AG08396 (cell line): ENCODE results near the gene KCNIP2.

Source experiments
- DNase-seq: peaks from one replicate; pipeline ENCODE4 v3.0.0; 2012; ENCODE audit warnings: low spot score, mixed read lengths

The KCNIP2 gene

DNA sequence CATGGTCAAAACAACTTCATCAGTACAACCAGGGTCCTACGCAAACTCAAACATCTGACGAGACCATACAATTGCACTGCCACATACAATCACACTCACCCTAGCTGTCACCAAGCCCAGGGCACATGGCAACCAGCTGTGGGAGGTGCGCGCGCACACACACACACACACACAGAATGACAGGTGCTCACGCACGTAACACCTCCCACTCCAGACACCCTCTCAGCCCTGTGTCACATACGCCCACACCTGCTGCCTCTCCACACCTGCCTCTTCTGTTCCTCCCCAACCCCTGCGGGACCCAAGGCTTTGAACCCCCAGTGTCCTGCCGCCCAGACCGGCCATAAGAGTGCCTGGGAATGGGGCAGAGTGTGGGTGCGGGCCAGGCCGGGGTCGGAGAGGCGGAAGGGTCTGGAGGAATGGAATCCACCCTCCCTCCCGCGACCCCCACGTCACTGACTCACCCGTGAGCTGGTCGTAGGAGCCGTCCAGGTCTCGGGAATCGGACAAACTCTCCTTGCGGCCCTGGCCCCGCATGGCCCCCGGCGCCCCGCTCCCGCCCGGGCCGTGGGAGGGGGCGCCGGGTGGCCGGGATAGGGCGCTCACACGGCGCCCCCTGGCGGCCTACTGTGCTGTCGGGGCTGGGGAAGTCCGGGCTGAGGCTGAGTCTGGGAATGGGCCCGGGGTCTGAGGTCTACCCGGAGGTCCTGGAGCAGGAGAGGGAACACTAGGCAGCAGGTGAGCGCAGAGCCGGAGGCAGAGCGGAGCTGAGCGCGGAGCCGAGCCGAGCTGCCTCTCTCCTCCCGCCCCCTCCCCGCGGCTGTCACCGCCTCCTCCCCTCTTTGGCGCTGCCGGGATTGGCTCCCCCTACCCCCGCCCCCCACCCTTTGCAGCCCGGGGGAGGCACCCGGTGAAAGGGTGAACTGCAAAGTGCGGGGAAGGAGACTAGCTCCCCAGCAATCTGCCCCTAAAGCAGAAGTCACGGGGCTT is at the start of gene KCNIP2:
KCNIP2 (minus strand) TSS at position 769 of the 990 bp plus-strand sequence; CDS start at position 537, 232 bp downstream.
- DNase-seq = no peak

DNA sequence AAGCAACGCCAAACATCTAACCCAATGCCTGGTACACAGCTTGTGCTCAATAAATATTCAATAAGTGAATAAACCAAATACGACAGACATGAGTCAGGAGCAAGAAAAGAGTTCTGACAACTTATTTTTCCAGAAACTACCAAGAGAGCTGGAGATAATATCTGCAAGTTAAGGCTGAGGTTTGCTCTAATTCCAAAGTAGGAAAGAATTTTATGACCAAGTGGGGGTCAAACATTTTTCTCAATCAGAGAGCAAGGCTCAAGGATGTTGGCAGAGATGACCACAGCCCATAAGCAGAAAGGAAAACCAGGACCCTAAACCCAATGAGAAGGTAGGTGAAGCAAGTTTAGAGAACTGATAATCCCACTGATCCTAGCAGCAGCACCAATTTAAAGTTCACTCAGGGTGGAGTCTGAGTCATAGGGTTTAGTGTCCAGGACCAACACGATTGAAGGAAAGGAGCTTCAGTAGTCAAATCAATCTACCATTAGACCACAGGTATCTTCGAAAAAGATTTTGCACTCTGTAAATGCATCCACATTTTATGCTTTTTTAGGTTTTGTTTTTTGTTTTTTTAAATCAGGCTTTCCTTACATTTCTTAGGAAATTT is 49.3 kb upstream of the KCNIP2 start:
- DNase-seq = no peak

DNA sequence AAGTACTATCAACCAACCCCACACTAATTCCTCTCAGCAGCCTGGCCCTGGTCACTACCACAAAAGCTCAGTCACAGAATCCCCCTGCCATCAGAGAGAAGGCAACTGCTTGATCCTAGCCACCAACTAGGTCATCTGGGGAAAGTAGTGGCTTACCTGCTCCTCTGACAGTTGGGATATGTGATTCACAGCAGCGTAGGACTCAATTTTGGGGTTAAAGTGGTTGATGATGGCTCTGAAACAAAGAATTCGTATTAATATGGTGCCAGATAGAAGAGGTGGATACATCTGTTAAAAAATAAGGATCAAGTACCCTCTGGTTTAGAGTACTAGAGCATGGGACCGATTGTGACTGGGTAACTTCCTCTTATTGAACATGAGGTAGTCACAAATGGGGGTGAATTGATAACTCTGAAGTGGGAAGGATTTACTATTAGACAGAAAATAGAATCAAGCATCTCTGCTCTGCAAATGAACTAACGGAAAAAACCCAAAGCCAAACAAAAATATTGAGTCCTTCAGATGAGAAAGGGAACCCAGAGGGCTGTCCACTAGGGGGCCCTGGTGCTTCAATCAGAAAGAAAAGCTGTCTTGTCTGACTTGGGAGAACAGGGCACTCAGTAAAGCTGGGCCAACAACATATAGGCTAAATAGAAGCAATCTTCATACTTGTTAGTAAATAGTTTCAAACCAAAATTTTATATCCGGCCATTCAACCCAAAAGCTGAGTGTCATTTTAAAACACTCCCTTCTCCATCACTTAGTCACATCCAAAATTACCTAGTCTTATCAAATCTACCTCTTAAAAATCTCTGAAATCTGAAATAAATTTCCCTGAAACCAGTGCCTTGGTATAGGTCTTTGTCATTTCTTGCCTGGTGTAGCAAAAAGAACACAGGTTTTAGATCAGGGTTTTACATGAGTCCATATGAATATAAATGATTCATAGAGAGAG is 45.9 kb upstream of the KCNIP2 start:
- peak; percentile 76 for DNase-seq

DNA sequence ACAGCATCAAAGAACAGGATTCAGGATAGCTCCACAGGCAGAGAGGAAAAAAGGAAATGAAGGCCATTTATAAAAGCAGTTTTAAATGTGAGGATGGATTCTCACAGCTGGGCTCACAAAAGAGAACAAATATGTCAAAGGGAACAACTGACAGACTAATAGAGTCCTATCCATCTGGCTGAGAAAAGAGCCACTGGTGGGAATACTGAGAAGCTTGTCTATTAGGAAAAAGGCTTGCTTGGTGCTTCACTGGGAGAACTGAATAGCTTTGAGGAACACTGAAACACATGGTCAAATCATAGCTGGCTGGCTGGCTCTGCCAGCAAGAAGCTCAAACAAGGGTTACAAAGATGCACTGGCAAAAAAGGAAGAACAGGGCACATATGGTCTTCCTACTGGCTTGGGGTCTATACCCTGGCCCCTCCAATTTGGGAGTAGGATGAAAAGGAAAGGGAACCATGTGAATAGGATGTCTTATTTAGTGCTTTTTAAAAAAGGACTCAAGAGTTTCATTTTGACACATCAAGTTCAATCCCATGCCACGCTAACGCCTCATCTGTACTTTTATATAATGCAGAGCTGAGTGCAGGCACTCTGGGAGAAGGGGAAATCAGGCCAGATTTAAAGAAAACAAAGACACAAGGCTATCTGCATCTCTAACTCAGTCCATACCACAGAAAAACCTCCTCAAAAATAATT is 44.8 kb upstream of the KCNIP2 start:
- DNase-seq = no peak

DNA sequence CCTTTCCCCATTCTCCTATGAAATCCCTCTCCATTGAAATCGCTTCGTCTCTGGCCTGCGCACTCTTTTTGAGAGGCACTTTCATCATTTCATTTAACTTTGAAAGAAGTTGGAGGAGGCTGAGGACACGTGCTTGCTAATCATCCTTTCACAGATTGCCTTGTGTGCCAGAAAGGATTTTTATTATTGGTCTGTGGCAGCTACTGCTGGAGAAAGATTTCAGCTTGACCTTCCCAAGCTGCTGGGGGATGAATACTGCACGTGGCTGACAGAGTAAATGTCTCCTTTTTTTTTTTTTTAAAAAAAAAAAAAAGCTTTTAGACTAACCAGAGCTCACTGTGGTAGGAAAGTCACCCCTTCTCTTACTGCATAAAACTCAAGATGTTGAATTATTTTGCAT is 44.2 kb upstream of the KCNIP2 start:
- DNase-seq = no peak

DNA sequence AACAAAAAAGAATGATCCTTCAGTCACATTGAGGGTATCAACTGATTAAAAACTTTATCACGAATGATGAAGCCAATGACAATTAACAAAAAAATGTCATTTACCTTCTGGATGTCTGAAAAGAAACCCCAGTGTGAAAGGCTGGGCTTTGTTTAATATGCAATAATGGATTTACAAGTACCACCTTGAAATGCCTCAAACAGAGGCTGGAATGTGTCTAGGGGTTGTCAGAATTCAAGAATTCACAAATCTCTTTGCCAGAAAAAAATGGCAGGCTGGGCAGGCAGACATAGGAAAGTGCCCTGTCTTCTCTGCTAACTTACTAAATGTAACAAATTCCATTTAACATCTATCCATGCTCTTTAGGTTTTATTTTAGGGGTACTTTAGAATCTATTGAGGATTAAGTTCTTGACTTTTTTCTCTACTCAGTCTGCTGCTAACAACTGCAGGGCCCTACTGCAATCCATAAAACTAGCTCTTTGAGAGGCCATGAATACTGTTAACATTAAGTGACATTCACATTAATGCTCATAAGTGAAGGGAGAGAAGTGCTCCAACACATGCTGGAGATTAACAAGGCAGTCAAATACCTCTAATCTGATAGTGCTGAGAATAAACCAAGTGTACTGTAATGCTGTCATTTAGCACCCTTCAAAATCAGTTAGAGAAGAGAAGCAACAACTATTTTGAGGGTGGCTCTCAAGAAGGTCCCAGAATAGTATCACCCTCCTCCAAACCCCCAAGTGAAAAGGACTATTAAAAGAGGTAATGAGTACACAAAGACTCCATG is 43.1 kb upstream of the KCNIP2 start:
- DNase-seq = no peak

DNA sequence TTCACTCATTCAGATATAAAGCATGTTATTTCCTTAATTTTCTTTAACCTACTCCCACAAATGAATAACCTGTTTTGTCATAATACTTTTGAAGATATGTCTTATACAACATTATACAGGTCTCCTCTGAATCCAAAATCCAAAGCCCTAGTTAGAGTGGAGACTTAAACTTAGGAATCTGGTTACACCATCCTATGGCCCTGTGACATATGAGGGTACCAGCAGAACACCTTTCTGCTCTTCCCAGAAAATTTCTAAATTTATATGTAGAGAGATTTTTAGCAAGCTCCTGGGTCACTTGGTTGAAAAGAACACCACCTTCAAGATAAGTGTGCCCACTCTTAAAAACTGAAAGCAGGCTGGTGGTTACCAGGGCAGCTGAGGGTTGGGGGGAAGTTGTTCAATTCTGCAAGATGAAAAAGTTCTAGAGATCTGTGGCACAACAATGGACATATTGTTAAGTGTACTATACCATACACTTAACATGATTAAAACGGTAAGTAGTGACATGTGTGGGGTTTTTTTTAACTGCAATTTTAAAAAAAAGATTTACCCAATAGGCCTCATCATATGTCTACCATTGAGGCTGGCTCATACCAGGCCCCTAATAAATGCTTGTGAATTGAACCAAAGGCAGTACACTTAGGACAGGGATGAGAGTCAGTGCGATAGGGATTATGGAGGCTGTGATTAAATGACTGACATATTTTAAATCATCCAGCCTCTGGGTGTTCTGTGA is 37.6 kb upstream of the KCNIP2 start:
- DNase-seq = no peak

DNA sequence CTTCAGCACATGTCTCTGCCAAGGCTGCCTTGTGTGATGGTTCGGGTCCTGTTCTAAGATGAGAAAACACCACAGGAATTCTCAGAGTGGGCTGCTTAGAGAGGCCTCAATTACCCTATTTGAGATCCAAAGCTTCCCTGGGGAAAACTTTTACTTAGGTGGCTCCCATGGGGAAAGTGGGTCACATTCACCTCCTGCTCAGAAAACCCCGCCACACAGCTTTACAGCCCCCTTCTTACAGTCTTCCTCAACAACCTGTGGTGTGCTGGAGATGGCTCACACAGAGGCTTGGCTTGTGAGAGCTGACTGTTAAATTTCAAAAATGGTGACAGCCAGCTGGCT is 36.6 kb upstream of the KCNIP2 start:
- DNase-seq = no peak

DNA sequence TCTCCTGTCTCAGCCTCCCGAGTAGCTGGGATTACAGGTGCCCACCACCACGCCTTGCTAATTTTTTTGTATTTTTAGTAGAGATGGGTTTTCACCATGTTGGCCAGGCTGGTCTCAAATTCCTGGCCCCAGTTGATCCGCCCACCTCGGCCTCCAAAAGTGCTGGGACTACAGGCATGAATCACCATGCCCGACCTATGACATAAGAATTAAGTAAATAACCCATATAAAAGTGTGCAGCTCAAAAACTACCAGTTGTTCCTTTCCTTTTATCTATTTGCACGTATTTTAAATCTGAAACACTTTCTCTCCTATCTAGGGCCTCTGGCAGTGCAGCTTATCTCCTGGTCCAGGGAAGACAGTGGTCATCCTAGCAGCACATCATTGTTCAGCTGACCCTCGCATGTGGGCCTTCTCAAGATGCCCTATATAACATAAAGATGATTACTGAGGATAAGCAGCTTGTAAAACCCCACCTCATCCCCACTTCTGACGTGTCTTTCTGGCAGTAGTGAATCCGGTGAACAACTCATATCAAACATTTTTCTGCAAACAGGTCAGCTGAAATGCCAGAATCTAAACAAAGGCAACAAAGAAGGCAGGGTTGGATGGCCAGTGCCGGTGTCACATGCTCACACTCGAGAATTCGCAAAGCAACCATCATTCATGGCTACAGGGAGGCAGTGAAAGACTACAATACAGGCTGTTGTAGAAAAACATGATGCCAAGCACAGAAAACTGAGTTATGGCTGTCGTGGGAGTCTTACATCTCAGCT is 36.0 kb upstream of the KCNIP2 start:
- DNase-seq = peak; percentile 28

DNA sequence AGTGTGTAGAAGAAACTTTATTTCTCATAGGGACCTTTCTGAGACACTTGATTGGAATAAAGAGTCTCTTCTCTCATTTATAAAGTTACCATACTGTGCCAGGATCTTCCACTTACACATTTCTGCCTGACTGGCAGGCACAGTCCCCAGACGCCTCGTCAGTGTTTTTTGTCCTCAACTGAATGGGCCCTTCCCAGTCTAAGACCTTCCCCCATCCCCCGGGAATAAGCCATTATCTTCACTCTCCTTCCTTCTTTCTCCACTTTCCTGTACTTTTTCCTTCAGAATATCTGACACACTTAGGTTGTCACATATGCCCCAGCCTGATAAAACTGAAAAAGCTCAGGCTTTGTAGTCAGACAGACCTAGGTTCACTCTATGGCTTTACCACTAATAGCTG is 35.3 kb upstream of the KCNIP2 start:
- DNase-seq = no peak

DNA sequence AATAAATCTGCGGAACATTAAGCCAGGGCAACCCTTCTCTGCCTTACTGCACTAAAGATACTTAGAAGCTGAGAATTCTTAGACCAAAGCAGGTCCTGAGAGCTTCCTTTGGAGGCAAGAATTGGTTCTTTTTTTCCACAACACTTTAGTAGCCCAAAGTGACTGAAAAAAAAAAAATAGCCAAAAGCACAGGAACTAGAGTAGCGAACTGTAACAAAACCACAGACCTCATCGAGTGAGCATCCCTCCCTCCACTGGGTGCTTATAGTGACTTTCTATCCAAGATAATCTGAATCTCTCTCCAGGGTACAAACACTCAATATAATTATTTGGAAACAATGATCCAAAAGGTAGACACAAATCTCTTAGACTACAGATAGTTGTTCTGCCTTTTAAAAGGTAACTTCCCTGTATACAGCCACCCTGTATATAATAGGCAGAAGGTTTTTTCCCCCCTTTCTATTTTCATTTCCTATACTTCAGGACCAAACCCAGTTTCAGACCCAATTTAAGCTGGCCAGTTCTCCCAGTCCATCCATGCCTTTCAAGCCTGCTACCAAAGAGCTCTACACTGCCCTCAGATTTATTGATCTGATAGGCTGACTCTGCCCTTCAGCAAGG is 31.6 kb upstream of the KCNIP2 start:
- DNase-seq = no peak

DNA sequence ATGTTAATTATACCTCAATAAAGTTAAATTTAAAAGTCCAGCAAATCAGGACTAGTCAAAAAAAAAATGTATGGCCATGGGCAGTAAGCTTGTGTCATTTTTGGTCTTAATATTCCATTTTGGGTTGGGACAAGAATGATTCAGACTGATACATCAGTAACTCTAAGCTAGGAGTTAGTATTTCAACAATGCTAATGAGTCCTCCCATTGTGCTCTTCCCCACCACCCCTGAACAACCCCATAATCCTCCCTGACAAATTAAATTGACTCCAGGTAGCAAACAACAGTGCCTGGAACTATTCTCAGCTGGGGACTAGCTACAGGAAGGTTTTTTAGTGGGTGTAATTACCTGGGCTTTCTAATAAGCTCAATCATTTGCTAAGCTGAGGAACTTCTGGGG is 30.7 kb upstream of the KCNIP2 start:
- DNase-seq = no peak

DNA sequence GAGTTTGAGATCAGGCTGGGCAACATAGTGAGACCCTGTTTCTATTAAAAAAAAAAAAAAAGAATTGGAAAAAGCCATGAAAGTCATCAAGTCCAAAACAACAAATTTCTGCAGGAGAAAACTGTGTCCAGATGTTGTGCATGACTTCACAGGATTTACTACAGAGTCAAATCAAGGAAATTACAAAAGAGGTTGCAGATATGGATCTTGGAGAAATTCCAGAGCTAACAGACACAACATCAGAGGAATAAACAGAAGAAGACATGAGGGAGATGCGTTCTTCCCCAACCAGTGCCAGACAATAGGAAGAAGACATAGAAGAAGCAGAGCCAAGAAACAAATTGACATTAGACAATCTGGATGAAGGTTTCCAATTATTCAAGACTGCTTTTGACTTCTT is 24.3 kb upstream of the KCNIP2 start:
- DNase-seq = no peak

DNA sequence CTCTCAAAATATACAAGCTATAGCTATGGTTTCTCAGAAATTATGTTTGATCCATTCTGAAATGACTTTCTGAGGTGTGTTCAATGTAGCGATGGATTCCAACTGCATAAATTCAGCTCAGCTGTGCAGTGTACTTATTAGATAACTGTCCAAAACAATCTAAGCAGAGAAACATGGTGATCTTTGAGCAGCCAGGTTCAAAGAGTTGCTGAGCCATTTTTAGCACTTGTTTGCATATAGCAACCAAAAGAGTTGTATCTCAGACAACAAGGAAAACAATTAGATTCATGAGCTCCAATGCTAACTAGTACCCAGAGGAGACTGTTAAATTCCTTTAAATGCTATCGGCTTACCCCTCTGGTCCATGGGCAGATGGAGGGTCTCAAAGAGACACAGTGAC is 15.9 kb upstream of the KCNIP2 start:
- no peak for DNase-seq

DNA sequence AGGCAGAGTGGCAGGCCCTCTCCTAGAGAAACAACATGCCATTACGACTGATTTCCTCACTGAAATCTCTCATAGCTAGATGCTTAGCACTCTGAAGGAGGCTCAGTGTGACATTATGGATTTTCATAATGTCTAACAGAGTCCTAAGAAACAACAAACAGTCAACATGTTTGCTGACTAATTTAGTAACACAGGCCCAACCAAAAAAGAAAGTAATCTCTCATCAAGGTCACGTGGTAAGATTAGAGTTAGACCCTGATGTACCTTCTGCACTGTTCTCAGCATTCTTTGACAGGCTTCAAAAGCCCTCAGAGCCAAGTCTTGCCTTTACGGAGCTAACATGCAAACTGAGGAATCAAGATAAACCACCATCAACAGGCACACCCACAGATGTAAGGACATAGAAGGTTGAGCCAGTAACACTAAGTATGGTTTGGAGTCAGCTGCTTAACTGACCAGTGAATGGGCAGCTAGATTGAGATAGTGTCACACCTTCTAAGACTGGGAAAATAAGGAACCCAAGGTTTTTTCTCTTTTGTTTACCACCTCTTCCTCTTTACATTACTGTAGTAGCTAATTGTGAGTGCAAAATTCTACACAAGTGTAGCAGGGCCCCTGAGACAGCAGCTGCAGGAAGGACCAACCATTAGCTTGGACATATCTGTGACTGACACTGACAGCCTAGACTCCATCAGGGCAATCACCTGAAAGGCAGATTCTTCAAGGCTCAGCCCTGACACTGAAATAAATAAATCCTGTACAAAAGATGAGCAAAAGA is 15.3 kb upstream of the KCNIP2 start:
- no peak for DNase-seq

DNA sequence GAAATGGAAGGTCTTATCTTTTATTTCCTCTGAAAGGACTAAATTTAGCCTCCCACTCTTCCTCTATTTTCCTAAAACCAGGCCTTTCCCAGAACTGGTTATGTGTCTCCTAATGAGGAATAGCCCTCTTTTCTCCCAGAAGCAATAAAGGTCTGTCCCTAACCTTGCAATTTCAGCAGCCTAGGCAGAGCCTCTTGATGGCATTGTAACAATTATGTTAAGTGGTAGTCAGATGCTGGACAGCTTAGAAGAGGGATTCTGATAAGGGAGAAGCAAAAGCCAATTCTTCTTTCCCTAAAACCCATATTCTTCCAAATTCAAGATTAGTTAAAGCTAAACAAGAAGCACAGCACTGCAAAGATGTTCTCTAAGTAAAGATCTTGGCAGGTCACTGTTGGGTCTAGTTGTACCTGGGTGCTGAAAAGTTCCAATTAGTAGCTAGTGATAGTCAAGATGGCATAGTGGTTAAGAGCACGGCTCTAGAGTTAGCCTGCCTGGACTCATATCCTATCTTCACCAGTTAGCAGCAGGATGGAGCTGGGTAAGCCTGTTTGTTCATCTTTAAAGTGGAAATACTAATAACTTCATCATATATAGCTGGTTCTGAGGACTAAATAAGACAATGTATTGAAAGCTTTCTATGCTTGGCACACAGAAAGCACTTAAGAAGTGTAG is 14.3 kb upstream of the KCNIP2 start:
- no peak for DNase-seq

DNA sequence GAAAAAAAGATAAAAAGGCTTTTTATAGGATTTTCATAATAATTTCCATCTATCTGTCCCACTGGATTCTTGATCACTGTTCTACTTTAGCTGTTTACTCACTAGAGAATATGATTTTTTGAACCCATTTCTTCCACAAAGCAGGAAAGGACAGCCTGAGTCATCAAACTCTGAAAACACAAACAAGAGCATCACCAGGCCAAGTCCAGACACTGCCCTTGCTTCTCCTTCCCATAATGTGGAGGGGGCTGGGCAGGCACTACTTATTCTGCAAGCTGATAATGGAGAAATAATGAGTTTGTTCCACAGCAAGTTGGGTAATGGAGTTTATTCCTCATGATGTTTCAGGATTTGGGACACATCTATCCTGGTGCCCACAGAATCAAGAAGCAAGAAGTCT is 13.0 kb upstream of the KCNIP2 start:
- DNase-seq = no peak
